Inflammatory macrophage (primary cell): ENCODE data around the gene DLGAP1.
"Not testable (repeated sequence)": the region's sequence is repeated elsewhere in the genome, so short reads cannot be mapped to it uniquely, and the experiment has no call there.

Source experiments
- DNase-seq, 2 donors: peaks; one replicate each; pipeline ENCODE4 v3.0.0-alpha.2; 2020 to 2022

DLGAP1 gene

DNA sequence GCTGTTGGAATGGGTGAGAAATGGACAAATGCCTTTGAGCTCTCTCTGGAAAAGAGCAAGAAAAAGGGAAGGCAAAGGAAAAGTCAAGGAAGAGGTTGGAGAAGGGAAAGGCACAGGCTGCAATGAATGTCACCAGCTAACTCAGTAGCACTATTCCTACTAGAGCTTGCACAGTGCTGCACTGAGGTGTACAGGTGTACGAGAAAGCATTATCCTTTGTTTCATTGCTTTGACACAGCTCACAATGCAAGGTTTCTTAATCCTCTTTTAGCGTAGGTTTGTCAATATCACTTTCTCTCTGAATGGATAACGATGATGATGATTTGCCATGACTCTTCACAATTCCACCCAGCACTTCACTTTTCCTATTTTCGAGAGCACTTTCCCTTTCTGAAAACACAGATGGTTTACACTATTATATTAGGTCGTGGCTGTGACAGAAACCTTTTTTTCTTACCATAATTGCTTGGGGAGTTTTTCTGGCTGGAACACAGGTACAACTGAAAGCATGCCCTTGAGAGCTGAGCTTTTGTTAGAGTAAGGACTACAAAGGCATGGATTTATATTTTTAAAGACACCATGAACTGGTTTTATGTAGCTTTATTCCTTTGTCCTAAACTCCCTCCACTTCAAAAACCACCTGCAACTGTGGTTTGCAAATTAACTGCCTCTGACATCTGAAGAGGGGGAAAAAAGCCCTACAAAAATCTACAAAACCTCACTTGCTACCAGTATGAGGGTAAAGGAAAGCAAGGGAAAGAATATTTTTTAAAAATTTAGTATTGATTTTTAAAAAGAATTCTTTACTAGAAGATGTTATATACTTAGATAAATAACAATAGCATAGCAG is 739.7 kb downstream of the DLGAP1 start:
- no peak for DNase-seq

DNA sequence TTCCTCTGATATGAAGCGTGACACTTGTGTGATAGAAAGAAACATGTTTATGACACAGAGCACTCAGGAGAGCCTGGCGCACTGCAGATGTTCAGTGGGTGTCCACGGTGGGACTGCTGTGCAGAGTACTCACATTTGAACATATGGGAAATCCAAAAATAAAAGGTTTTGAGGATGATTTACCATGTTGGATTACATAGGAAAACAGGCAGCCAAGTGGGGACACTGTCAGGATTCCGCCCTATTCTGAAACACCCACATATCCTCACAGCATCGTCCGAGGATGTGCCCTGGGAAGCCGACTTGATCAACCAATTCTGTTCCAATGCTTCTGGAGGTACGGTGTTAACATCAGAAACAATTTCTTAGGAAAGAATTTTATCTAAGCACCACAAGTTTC is 741.4 kb downstream of the DLGAP1 start:
- no peak for DNase-seq

DNA sequence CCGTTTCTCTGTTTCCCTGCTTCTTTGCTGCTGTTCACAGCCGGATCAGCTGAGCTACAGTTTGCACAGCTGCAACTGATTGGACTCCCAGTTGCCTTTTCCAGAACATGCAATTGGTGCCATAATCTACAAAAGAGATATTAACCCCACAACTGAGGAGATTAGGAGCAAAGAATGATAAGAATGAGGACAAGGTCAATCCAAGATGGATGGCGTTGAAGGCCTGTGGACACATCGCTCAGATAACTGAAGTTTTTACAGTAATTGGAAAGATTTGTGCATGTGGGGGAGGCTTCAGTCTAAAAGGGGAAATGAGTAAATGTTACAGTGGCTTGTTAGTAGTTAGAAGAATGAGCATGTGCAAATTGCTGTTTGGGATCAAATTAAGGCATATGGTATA is 741.9 kb downstream of the DLGAP1 start:
- DNase-seq: peak; percentile 45 to 55

DNA sequence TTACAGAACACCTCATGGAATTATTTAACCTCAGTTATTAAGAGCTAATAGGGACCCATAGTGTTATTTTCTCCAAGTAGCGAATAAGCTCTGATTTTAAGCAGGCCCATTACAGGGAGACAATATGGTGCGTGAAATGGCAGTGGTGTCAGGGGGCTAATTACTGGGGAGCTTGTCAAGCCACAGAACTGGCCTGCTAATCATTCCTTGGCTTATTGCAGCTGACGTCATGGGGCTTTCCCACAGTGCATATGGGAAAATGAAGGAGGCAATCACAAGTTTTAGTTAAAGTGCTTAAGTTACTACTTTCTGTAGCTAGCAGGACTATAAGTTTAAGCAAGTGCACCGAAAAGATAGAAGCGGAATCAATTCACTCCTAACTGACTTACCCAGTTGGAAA is 742.6 kb downstream of the DLGAP1 start:
- no peak for DNase-seq

DNA sequence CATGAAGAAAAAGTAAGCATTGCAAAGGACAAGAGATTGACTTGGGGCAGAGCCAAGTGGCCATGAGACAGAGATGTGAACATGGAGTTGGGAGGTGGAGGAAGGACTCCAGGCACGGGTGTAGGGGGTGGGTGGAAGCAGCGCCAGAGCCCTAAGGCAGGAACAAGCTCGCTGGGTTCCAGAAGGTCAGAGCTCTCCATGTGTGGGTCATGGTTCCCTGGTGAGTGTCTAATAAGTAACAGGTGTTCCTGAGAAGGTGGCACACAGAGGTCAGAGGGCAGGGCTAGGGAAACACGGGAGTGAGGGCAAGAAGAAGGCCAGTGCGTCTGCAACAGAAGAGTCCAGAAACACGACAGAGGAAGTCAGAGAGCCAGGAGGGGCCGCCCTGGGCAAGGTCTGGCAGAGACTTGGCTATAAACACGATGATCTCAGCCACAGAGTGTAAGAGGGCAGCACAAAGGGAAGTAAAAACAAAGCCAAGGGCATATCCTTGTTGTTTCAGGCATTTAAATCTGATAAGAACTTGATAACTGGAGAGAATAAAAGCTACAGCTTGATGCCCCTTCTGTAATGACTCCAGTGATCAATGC is 744.3 kb downstream of the DLGAP1 start:
- DNase-seq: peak; percentile 80 to 81

DNA sequence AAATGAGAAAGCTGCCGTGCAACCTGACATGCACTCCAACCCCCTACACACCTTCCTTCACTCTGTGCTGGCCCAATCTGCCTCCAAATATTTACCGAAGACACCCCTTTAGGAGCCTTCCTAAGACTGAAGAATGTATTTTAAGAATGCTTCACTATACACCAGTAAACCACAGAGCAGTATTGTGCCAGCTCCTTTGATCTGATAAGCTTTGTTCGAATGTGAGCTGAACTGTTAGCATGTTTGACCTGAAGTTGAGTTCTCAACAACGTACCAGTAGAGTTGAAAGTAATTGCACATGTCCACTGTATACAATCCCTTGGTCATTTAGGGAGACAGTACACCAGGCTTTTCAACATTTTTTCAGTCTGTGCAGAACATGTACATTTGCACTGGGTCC is 745.9 kb downstream of the DLGAP1 start:
- no peak for DNase-seq

DNA sequence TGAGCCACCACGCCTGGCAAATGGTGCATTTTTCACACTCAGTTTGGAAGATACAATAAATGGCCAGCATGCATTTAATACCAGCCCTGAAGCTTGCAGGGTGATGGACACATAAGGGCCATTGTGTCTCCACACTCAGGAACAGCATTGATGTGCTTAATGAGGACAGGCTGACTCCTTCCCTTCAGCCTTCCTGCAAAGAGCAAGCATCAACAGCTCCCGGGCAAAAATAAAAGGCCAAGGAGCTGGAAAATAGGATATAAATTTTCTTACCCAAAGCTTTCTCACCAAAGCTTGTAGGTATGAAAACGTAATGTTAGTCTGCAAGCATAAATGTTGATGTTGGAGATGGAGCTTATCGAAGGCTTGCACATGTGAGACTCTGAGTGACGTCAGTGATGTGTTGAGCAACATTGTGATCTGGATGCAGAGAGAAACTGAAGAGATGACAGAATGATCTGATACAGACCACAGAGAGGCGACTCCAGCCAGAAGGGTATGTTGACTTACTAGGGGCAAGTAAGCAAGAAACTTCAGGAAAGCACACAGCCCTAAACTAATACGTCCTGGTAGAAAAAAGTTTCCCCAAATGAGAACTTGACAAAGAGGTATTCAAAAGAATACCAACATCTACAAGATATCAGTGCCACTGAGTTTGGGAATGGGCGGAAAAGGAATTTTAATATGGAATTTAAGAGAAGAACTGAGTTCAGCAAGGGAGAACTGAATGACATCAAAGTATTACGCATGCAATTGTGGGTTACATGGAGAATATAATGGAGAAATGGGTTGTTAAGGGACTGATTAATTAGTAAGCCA is 748.6 kb downstream of the DLGAP1 start:
- peak; percentile 50 to 57 for DNase-seq

DNA sequence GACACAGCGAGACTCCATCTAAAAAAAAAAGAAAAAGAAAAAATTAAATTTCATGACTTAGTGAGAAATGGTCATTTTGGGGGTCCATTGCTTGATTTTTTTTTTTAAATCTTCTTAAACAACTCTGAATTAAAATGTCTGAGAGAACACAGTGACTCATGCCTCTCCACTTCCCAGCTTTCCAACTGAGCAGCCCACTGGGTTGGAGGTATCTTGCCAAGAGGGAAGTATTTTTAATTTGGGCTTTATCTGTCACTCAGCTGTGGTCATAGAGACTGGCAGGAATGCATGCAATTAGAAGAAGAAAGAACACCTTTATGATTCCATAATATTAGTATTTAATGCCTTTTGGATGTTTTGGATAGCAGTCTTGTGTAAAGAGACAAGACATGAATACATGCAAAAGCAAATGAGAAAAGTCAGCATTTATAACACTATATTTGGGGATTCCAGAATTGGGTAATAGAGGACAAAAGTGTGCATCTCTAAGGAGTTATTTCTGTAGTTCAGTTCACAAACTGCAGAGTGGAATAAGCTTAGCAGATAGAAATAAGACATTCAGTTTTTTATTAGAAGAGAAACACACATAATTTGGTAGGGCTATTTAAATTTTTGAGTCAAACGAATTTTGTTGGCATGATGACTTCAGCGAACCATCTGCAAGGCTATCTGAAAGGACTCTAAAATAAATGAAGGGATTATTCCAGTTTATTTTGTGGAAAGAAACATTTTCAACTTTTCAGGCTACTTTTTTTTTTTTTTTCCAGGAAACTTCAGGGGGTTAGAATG is 750.4 kb downstream of the DLGAP1 start:
- DNase-seq: no peak

DNA sequence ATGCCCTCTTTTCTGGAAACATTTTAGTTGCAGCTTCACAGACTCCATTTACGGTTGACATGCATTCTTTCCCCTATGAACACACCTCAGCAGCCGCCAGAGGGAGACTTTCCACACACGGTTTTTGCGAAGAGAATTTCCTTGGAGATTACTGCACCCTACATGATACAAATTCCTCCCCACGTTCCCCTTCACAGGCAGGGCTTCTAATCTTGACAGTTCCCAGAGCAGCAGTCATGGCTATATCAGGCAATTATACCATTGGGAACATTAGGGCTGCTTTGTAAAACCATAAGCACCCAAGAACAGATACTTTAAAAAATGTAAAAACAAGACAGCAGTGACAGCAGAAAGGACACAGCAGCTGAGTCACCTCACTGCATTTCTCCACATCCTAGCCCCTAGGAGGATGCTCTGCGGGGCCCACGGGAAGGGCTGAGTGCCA is 751.4 kb downstream of the DLGAP1 start:
- DNase-seq: peak; percentile 66 to 72

DNA sequence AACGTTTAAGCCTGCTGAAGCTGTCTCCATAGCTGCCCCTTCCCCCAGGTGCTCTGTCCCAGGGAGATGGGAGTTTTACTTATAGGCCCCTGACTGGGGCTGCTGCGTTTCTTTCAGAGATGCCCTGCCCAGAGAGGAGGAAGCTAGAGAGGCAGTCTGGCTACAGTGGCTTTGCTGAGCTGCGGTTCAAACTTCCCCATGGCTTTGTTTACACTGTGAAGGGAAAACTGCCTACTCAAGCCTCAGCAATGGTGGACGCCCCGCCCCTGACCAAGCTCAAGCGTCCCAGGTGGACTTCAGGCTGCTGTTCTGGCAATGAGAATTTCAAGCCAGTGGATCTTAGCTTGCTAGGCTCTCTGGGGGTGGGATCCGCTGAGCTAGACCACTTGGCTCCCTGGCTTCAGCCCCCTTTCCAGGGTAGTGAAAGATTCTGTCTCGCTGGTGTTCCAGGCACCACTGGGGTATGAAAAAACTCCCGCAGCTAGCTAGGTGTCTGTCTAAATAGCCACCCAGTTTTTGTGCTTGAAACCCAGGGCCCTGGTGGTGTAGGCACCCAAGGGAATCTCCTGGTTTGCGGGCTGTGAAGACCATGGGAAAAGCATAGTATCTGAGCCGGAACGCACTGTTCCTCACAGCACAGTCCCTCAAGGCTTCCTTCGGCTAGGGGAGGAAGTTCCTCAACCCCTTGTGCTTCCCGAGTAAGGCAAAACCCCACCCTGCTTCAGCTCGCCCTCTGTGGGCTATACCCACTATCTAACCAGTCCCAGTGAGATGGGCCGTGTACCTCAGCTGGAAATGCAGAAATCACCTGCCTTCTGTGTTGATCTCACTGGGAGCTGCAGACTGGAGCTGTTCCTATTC is 755.2 kb downstream of the DLGAP1 start:
- DNase-seq: peak; percentile 60 to 84

DNA sequence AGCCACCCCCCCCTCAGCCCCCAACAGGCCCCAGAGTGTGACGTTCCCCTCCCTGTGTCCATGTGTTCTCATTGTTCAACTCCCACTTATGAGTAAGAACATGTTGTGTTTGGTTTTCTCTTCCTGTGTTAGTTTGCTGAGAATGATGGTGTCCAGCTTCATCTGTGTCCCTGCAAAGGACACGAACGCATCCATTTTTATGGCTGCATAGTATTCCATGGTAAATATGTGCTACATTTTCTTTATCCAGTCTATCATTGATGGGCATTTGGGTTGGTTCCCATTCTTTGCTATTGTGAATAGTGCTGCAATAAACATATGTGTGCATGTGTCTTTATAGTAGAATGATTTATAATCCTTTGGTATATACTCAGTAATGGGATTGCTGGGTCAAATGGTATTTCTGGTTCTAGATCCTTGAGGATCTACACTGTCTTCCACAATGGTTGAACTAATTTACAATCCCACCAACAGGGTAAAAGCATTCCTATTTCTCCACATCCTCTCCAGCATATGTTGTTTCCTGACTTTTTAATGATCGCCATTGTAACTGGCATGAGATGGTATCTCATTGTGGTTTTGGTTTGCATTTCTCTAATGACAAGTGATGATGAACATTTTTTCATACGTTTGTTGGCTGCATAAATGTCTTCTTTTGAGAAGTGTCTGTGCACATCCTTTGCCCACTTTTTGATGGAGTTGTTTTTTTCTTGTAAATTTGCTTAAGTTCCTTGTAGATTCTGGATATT is 760.9 kb downstream of the DLGAP1 start:
- DNase-seq: not testable (repeated sequence)

DNA sequence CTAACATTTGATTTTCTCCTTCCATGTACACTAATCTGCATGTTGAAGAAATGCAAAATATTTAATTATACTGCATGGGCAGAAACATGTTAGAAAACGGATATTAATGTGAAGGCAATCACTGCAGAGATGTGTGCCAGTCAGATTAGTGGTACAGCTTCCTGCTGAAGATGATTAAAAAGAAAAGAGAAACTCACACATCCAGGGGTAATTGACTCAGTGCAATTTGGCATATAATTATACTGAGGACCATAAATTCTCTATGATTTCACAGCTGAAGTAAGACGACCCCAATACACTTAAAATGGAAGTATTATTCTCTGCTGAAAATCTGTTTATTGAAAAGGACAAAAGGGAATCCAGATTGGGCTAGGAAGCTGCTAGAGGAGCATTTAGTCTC is 761.7 kb downstream of the DLGAP1 start:
- no peak for DNase-seq

DNA sequence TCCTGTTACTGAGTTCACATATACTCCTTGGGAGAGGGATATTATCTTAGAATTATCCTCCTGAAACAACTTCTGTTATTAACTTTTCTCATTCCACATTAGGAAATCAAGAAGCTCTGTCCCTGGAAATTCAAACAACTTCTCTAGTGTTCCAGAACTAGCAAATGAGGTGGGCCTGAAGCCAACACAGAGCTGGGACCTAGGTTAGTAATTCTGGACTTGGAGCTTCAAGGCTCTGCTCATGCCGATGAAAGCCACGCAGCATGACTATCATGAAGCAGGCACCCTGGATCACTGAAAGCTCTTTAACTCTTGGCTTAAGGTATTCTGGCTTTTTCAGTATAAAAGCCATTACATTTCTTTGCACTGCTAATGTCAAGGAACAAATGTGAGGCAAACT is 762.4 kb downstream of the DLGAP1 start:
- DNase-seq: no peak

DNA sequence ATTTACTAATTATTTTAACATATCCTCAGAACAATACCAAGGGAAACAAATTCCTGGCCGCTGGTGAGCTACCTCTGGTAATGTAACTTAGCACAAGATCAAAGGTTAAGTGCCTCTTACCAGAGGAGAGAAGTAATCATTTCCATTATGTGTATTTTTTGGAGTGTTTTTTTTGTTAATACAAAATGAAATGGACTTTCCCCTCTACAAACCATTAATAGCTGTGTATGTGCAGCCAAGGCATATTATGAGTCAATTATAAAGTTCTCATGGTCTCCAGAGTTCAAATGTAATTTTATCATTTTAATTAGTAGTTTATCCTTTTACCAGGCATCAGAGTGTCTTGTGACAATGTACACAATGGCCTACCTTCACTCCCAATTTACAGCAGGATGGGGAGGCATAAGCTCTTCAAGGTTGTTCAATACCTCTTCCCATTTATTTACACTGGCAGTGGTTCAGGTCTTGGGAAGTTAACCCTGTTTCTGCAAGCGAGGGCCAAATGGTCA is 762.9 kb downstream of the DLGAP1 start:
- no peak for DNase-seq

DNA sequence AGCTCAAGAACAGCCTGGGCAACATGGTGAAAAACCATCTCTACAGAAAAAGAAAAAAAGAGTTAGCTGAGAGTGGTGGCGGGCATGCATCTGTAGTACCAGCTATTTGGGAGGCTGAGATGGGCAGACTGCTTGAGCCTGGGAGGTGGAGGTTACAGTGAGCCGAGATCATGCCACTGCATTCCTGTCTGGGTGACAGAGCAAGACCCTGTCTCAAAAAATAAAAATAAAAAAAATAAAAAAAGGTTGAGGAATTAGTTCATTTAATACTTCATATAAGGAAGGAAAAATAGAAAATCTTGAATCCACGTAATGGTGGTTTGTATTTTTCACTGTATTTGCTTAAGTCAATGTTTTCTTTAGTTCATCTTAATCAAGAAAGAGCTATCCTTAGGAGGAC is 763.4 kb downstream of the DLGAP1 start:
- DNase-seq: no peak

DNA sequence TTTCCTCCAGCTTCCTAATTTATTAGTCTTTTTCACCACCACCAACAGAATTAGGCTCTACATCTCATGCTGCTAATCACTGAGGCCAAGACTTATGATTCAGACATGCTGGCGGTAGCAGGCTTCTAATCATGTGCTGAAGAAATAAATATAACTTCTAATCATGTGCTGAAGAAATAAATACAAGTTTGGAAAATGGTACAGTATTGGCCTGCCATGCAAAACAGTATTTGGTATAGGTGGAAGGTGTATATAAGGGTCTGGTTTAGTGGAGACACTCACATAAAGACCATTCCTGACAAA is 764.4 kb downstream of the DLGAP1 start:
- no peak for DNase-seq

DNA sequence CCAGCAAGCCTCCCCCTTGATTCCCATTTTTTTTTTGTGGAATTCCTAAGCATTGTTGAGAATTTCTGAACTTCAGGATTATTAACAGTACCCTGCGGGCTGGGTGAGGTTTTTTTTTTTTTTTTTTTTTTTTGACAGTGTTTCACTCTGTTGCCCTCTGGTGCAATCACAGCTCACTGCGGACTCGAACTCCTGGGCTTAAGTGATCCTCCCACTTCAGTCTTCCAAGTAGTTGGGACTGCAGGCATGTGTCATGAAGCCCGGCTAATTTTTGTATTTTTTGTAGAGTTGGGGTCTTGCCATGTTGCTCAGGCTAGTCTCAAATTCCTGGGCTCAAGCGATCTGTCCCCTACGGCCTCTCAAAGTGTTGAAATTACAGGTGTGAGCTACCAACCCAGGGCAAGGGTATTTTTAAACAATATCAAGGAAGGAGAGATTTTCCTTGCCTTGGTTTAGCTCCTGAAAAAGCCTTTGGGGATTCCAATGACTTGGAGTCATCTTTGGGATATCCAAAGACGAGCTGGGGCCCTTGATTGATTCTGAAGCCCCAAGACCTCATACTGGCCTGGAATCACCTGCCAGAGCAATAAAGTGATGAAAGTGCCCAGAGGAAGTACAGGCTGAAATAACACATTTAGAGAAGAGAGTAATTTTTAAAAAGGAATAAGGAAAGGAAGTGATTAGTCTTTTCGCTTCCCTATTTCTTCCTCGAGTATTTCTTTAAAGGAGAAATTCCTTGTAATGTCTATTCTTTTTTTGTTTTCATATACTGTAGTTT is 764.9 kb downstream of the DLGAP1 start:
- DNase-seq: peak; percentile 16 to 25

DNA sequence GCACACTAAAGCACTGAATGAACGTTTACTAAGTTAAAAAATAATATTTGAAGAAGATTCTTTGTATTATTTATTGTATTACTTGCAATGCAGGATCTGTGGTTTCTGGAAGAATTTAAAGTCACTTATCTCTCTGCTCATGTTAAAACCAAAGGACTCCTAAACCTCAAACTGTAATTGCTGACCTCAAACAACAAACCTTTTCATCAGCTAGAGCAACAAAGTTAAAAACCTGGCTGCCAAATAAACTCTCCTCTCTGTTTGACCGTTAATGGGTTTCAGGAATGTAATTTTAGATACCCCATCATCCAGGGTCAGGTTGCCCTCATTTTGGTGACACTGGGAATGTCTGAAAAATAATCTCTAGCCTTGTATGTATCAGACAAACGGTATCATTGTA is 766.0 kb downstream of the DLGAP1 start:
- no peak for DNase-seq

DNA sequence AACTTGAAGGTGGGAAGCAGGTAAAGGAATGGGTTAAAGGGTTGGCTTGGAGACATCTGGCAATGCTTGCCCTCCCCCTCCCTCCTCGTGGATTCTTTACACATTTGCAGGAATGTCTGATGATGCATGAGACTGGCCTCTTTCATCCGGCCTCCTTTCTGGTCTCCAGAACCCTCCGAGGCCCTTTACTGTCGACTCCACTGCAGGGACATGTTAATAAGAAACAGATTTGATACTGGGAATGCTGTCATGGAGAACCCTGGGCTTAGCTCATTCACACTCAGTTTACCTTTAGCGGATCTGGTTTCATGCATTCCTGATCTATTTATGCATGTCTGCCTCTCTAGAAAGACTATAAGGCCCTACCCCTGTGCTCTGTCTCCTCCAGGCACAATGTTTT is 766.4 kb downstream of the DLGAP1 start:
- DNase-seq: no peak

DNA sequence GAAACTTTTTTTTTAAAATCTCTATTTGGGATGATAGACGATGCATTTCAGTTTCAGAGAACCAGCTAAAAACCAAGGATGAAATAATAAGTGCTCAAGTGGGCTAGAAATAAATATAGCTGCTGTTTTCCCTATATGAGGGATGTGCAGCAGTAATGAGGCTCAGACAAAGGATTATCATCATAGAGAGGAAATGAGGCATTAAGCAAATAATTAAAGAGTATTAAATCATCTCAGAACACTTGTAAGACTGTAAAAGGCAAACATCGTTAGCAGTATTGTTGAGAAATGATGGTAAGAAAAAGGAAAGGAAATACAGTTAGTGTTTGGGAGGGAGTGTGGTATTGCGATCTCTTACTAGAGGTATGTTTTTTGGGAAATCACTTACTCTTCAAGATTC is 771.6 kb downstream of the DLGAP1 start:
- DNase-seq: no peak
